ENCODE data around the gene UBA1.
"Not testable (repeated sequence)": the region's sequence is repeated elsewhere in the genome, so short reads cannot be mapped to it uniquely, and the experiment has no call there.

UBA1 gene

DNA sequence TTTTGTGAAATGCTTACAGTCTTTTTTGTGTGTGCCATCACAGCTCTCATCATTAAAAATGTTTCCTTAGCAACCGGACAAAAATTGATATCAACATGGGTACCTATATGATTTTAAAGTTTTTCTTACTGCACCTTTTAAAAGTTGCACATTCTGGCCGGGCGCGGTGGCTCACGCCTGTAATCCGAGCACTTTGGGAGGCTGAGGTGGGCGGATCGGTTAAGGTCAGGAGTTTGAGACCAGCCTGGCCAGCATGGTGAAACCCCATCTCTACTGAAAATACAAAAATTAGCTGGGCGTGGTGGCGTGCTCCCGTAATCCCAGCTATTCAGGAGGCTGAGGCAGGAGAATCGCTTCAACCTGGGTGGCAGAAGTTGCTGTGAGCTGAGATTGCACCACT lies 64.0 kb downstream of the UBA1 start:
- not testable (repeated sequence) for DNase-seq
